GM18507 (cell line): Measurements from ENCODE around the gene RPP25.
"Not testable (repeated sequence)": the region's sequence is repeated elsewhere in the genome, so short reads cannot be mapped to it uniquely, and the experiment has no call there.

Experiments used
- DNase-seq: peaks from one replicate; pipeline ENCODE4 v3.0.0; 2011; ENCODE audit warnings: low read depth; ENCODE audit not compliant: insufficient read length; ENCODE audit errors: extremely low spot score
- FAIRE-seq: peaks from 2 replicates; lab custom pipeline; 2011; peaks lifted over from hg19 to GRCh38; lab: Jason Lieb, UNC

RPP25 gene

GRCh38 chr15:74935193-74935592 is 21.4 kb downstream of the RPP25 start:
- not testable (repeated sequence) for DNase-seq, FAIRE-seq

GRCh38 chr15:74933573-74933972 is 23.0 kb downstream of the RPP25 start:
- DNase-seq (no peak), FAIRE-seq (no peak)

GRCh38 chr15:74928771-74929198 is 27.8 kb downstream of the RPP25 start:
- FAIRE-seq: no peak

GRCh38 chr15:74924525-74924924 is 32.0 kb downstream of the RPP25 start:
- no peak for FAIRE-seq
- no peak for DNase-seq

More at GRCh38 chr15:74928771-74929198, 27.8 kb downstream of the RPP25 start:
- DNase-seq: no peak

- no peak for FAIRE-seq
- DNase-seq: no peak
These were observed 36.1 kb downstream of the RPP25 start for GRCh38 chr15:74920456-74920855.

- FAIRE-seq (no peak), DNase-seq (no peak)
These were observed 38.9 kb downstream of the RPP25 start for GRCh38 chr15:74917676-74918075.

- not testable (repeated sequence) for FAIRE-seq, DNase-seq
These were observed 42.8 kb downstream of the RPP25 start for GRCh38 chr15:74913799-74914198.

- DNase-seq (no peak), FAIRE-seq (no peak)
These were observed 43.5 kb downstream of the RPP25 start for GRCh38 chr15:74913041-74913440.

GRCh38 chr15:74908635-74909034 is 47.9 kb downstream of the RPP25 start:
- DNase-seq (no peak), FAIRE-seq (no peak)

- FAIRE-seq (no peak), DNase-seq (no peak)
These were observed 49.3 kb downstream of the RPP25 start for GRCh38 chr15:74907163-74907870.

GRCh38 chr15:74906450-74907162 is 50.0 kb downstream of the RPP25 start, which contains the start of gene FAM219B:
FAM219B (minus strand) TSS chr15:74906851; CDS start chr15:74906800, 51 bp downstream.
- peak; percentile 83 for FAIRE-seq
- peak; percentile 92 for DNase-seq

- FAIRE-seq (no peak), DNase-seq (no peak)
These were observed 50.5 kb downstream of the RPP25 start for GRCh38 chr15:74906067-74906449.
